HepG2 (cell line): ENCODE measurements around the gene SLC2A10. TPM values are rescaled to one million over a fixed set of nuclear protein-coding genes. Genes with fewer than 3 reads are reported as not detected.

Source experiments
- ATAC-seq: fragments of 200-7000 bp; cut with Tn5 transposase; 3 replicates; pipeline ENCODE4 v1.9.1; 2020; ENCODE audit warnings: mild to moderate bottlenecking, moderate library complexity
- BruUV-seq: library from RNA; stranded (reverse); fragments of 400-500 nt; replicated peaks from 2 replicates; lab custom pipeline; 2021; lab: Mats Ljungman, UMichigan
- CTCF ChIA-PET: fragments of 300-600 bp; formaldehyde crosslinking; extraction: SDS; loops from one replicate; lab custom pipeline; 2021; ENCODE audit warnings: low total read pairs, inconsistent platforms, low intra/inter-chr PET ratio; lab: Yijun Ruan, JAX
- POLR2A ChIA-PET: fragments of 350-600 bp; sonication (Branson Sonifier 250); formaldehyde crosslinking; loops from one replicate; lab custom pipeline; 2020; ENCODE audit warnings: antibody characterized with exemption, inconsistent platforms; lab: Yijun Ruan, JAX
- DNase-seq: peaks from one replicate; pipeline ENCODE4 v3.0.0-alpha.2; 2015; ENCODE audit warnings: low spot score
- FAIRE-seq: peaks from 3 replicates; lab custom pipeline; 2011; peaks lifted over from hg19 to GRCh38; lab: Jason Lieb, UNC
- H2AFZ ChIP-seq: one replicate; pipeline ENCODE4 v1.6.1; 2011; ENCODE audit warnings: low read length, inconsistent platforms
- H3K27ac ChIP-seq: fragments of 300-600 bp; 3 replicates; pipeline ENCODE4 v1.8.0; 2011; ENCODE audit warnings: mixed run types, mild to moderate bottlenecking, mixed read lengths, low read length, inconsistent platforms; ENCODE audit not compliant: insufficient read depth; ENCODE audit errors: extremely low read length
- H3K27me3 ChIP-seq, 2 experiments: fragments of 200-600 bp in 1 of 2; 2 replicates in 1 of 2; 3 replicates in 1 of 2; pipeline versions ENCODE4 v1.6.0 to v1.8.0; 2011; ENCODE audit warnings: low read length in 2 of 2, mild to moderate bottlenecking in 2 of 2, moderate library complexity in 2 of 2, inconsistent platforms in 1 of 2; ENCODE audit not compliant: insufficient read depth in 2 of 2, control insufficient read depth in 1 of 2
- H3K36me3 ChIP-seq, 2 experiments: fragments of 200-600 bp in 1 of 2; replicated peaks in 1 of 2; 2 replicates in 1 of 2; 3 replicates in 1 of 2; pipeline versions ENCODE4 v1.5.1 to v1.8.0; 2011; ENCODE audit warnings: low read length in 2 of 2, inconsistent platforms in 1 of 2; ENCODE audit not compliant: insufficient read depth in 2 of 2, control insufficient read depth in 1 of 2
- H3K4me1 ChIP-seq: 2 replicates; pipeline ENCODE4 v1.5.1; 2012; ENCODE audit warnings: low read length, inconsistent platforms; ENCODE audit not compliant: insufficient read depth
- H3K4me2 ChIP-seq: 2 replicates; pipeline ENCODE4 v1.6.0; 2011; ENCODE audit warnings: low read depth, low read length, inconsistent platforms
- H3K4me3 ChIP-seq, 3 experiments: fragments of 200-600 bp in 1 of 3; sonication (generic), shearing (Covaris generic) in 1 of 3; replicated peaks in 1 of 3; 2 replicates each; pipeline ENCODE4 v1.5.1; 2011 to 2016; ENCODE audit warnings: low read length in 3 of 3, inconsistent platforms in 2 of 3, low read depth in 2 of 3, mild to moderate bottlenecking in 2 of 3, control low read depth in 1 of 3, mixed read lengths in 1 of 3; ENCODE audit not compliant: insufficient read depth in 1 of 3
- H3K79me2 ChIP-seq: one replicate; pipeline ENCODE4 v1.6.1; 2011; ENCODE audit warnings: low read length, inconsistent platforms; ENCODE audit not compliant: insufficient read depth
- H3K9ac ChIP-seq: 2 replicates; pipeline ENCODE4 v1.6.0; 2011; ENCODE audit warnings: mild to moderate bottlenecking, low read depth, low read length, inconsistent platforms; ENCODE audit not compliant: insufficient read depth
- H3K9me3 ChIP-seq: 2 replicates; pipeline ENCODE4 v1.5.1; 2012; ENCODE audit warnings: mild to moderate bottlenecking, low read length
- H4K20me1 ChIP-seq: 2 replicates; pipeline ENCODE4 v1.6.0; 2011; ENCODE audit warnings: inconsistent platforms, mild to moderate bottlenecking, low read length, moderate library complexity; ENCODE audit not compliant: insufficient read depth
- AGO2 ChIP-seq: fragments of 200-400 bp; formaldehyde crosslinking; optimal IDR thresholded peaks from 2 replicates; pipeline ENCODE3; 2017; ENCODE audit warnings: mild to moderate bottlenecking, low read depth, low read length, moderate library complexity
- NRL ChIP-seq: sonication (generic); formaldehyde crosslinking; IDR thresholded peaks from 2 replicates; pipeline ENCODE4 v1.5.0; 2020; ENCODE audit warnings: missing genetic modification reagents, mild to moderate bottlenecking, moderate library complexity, borderline replicate concordance
- SRSF4 ChIP-seq: fragments of 200-400 bp; formaldehyde crosslinking; IDR thresholded peaks from one replicate; pipeline ENCODE4 v1.6.1; 2018; ENCODE audit warnings: mild to moderate bottlenecking, low read depth, low read length, moderate library complexity; ENCODE audit not compliant: poor library complexity, severe bottlenecking
- ZFY ChIP-seq: sonication (generic); formaldehyde crosslinking; IDR thresholded peaks from 2 replicates; pipeline ENCODE4 v1.4.0; 2020; ENCODE audit warnings: missing genetic modification reagents
- ZNF768 ChIP-seq: sonication (generic); formaldehyde crosslinking; IDR thresholded peaks from 2 replicates; pipeline ENCODE4 v1.4.0; 2020; ENCODE audit warnings: missing genetic modification reagents
- ZNF780A ChIP-seq: sonication (generic); formaldehyde crosslinking; IDR thresholded peaks from 2 replicates; pipeline ENCODE4 v1.8.0; 2022; ENCODE audit warnings: mild to moderate bottlenecking, missing genetic modification reagents, moderate library complexity
- ZSCAN21 ChIP-seq: sonication (generic); formaldehyde crosslinking; IDR thresholded peaks from 2 replicates; pipeline ENCODE4 v1.8.0; 2022; ENCODE audit warnings: mild to moderate bottlenecking, missing genetic modification reagents, moderate library complexity, borderline replicate concordance
- WGBS: methylation state at CpG from one replicate; pipeline ENCODE4 v1.1.6; 2017; ENCODE audit warnings: low lambda C conversion rate; 5-methylcytosine and 5-hydroxymethylcytosine counted together
- in situ Hi-C: cut with HindIII; loops from 2 replicates; pipeline ENCODE4 v1.10.0; 2017; ENCODE audit warnings: low pct_unique_long_range_greater_than_20kb; ENCODE audit not compliant: extremely low pct_ligation_motif_present
- intact Hi-C: fragments of 100-400 bp; cut with micrococcal nuclease; formaldehyde crosslinking; loops from one replicate; pipeline ENCODE4 v1.10.0; 2022; ENCODE audit not compliant: unreplicated experiment
- polyA plus RNA-seq, 8 experiments: library from polyadenylated mRNA; depleted of rRNA in 3 of 8; stranded (reverse) in 7 of 8; unstranded in 1 of 8; fragments of >200 nt; fragmentation: Illumina TruSeq in 4 of 8; extraction: Trizol in 4 of 8; gene quantifications; 2 replicates each; pipeline versions ENCODE4 v1.2.1 to v1.2.3, GENCODE V29; 2011 to 2016; ENCODE audit warnings: low read depth in 4 of 8, missing spikeins in 1 of 8, mixed read lengths in 1 of 8; ENCODE audit not compliant: insufficient read depth in 1 of 8
- total RNA-seq, 5 experiments: library from RNA; depleted of rRNA; stranded (reverse); fragments of >200 nt; fragmentation: Illumina TruSeq; extraction: Trizol; gene quantifications; 2 replicates each; pipeline ENCODE4 v1.2.3, GENCODE V29; 2016; ENCODE audit warnings: low read depth in 1 of 5
- TF ChIP-seq, protein P1 (sequence below): sonication (generic); formaldehyde crosslinking; IDR thresholded peaks from 2 replicates; pipeline ENCODE4 v1.5.0; 2020; ENCODE audit warnings: missing genetic modification reagents, mild to moderate bottlenecking, borderline replicate concordance

The SLC2A10 gene
- total and polyA plus RNA-seq, 2 of the 13 experiments (the other 11 are each of a cell fraction or from before 2014, with no cell fraction given) = 16.0 to 18.4 TPM

DNA sequence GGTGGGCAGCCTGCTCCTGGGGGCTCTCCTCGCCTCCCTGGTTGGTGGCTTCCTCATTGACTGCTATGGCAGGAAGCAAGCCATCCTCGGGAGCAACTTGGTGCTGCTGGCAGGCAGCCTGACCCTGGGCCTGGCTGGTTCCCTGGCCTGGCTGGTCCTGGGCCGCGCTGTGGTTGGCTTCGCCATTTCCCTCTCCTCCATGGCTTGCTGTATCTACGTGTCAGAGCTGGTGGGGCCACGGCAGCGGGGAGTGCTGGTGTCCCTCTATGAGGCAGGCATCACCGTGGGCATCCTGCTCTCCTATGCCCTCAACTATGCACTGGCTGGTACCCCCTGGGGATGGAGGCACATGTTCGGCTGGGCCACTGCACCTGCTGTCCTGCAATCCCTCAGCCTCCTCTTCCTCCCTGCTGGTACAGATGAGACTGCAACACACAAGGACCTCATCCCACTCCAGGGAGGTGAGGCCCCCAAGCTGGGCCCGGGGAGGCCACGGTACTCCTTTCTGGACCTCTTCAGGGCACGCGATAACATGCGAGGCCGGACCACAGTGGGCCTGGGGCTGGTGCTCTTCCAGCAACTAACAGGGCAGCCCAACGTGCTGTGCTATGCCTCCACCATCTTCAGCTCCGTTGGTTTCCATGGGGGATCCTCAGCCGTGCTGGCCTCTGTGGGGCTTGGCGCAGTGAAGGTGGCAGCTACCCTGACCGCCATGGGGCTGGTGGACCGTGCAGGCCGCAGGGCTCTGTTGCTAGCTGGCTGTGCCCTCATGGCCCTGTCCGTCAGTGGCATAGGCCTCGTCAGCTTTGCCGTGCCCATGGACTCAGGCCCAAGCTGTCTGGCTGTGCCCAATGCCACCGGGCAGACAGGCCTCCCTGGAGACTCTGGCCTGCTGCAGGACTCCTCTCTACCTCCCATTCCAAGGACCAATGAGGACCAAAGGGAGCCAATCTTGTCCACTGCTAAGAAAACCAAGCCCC lies 16.0 kb downstream of the SLC2A10 start:
- H3K27ac ChIP-seq = no peak overlapping the region
- ATAC-seq = peak; percentile 31
- CTCF ChIA-PET = no interaction called here
- no TSS peak for BruUV-seq
- WGBS = 79% methylated on average over 27 of the region's 27 CpGs
- H3K36me3 ChIP-seq = no peaks in the 10 kb centered on the region; a peak in 1 of 5 replicates
- no peak overlapping the region for H3K9ac ChIP-seq
- H3K4me2 ChIP-seq = no peak overlapping the region
- no peak overlapping the region for H2AFZ ChIP-seq
- in situ Hi-C loops = no loop called here
- H3K4me3 ChIP-seq = no peak overlapping the region
- H3K4me1 ChIP-seq = no peaks in the 10 kb centered on the region
- intact Hi-C loops = no loop called here
- H3K27me3 ChIP-seq = no peaks in the 10 kb centered on the region
- TF ChIP-seq SRSF4 (no peak), AGO2 (peak; percentile 37), NRL (0 out of 2 replicates have a peak, but pooled peaks have one; percentile 44), ZNF780A (CRISPR knock-in tag) (no peak), ZFY (0 out of 2 replicates have a peak, but pooled peaks have one; percentile 13), ZNF768 (0 out of 2 replicates have a peak, but pooled peaks have one; percentile 3), ZSCAN21 (CRISPR knock-in tag) (0 out of 2 replicates have a peak, but pooled peaks have one; percentile 18)
- TF ChIP-seq, protein P1, sequence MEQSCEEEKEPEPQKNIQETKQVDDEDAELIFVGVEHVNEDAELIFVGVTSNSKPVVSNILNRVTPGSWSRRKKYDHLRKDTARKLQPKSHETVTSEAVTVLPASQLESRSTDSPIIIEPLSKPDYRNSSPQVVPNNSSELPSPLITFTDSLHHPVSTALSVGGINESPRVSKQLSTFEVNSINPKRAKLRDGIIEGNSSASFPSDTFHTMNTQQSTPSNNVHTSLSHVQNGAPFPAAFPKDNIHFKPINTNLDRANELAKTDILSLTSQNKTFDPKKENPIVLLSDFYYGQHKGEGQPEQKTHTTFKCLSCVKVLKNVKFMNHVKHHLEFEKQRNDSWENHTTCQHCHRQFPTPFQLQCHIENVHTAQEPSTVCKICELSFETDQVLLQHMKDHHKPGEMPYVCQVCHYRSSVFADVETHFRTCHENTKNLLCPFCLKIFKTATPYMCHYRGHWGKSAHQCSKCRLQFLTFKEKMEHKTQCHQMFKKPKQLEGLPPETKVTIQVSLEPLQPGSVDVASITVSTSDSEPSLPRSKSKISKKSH (CRISPR knock-in tag) = peak; percentile 53; the same call in 1 of the 2 replicates
- H4K20me1 ChIP-seq = no peaks in the 10 kb centered on the region
- POLR2A ChIA-PET = no interaction called here
- no peak for FAIRE-seq
- peaks cover 7% of the 10 kb centered on the region; the same call in 1 of the 2 replicates for H3K9me3 ChIP-seq
- H3K79me2 ChIP-seq = no peaks in the 10 kb centered on the region
- DNase-seq = no peak
